Tibial nerve (tissue), 4 donors: ENCODE data around the gene MECR.

ENCODE experiments used
- EP300 ChIP-seq, 2 donors: sonication (generic); formaldehyde crosslinking; IDR thresholded peaks; one replicate each; pipeline ENCODE4 v1.6.1; 2017; ENCODE audit warnings: antibody characterized with exemption in 2 of 2, mild to moderate bottlenecking in 1 of 2
- TF ChIP-seq, protein P1 (sequence below), 5 experiments: fragments of 200-600 bp in 3 of 5; fragments of 450-650 bp in 2 of 5; sonication (generic) in 3 of 5; IDR thresholded peaks; one replicate each; pipeline ENCODE4 v1.5.1; 2016 to 2019; ENCODE audit warnings: antibody characterized with exemption in 5 of 5, mild to moderate bottlenecking in 3 of 5, moderate library complexity in 2 of 5

DNA sequence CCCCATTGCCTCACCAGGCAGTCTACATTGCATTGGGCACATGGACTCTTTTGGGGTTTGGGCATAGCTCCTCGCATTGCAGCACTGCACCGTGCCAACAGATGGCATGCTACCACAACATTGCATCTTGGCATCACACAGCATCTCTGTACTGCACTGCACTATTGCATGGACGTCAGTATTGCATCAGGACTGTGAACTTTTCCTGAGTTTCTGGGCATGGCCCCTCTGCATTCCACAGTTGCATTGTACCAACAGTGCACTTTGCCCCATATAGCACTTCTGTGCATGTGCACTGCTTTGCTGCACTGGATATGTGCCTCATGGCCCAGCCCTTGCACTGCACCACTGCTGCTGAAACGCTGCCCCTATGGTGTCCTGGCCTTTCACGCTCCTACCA is 15.1 kb upstream of the MECR start:
- no peak for TF ChIP-seq EP300 (IDR thresholded peaks at IDR 0.05)
- TF ChIP-seq, protein P1, sequence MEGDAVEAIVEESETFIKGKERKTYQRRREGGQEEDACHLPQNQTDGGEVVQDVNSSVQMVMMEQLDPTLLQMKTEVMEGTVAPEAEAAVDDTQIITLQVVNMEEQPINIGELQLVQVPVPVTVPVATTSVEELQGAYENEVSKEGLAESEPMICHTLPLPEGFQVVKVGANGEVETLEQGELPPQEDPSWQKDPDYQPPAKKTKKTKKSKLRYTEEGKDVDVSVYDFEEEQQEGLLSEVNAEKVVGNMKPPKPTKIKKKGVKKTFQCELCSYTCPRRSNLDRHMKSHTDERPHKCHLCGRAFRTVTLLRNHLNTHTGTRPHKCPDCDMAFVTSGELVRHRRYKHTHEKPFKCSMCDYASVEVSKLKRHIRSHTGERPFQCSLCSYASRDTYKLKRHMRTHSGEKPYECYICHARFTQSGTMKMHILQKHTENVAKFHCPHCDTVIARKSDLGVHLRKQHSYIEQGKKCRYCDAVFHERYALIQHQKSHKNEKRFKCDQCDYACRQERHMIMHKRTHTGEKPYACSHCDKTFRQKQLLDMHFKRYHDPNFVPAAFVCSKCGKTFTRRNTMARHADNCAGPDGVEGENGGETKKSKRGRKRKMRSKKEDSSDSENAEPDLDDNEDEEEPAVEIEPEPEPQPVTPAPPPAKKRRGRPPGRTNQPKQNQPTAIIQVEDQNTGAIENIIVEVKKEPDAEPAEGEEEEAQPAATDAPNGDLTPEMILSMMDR (IDR thresholded peaks at IDR 0.05): peak in 2 of 5 experiments; percentile 32 to 33
